Lower leg skin (tissue), 3 donors: Measurements from ENCODE around the gene RMND1.

ENCODE experiments used
- POLR2A ChIP-seq, 2 donors: fragments of 450-650 bp; IDR thresholded peaks; one replicate each; pipeline ENCODE4 v1.6.1; 2016 to 2017; ENCODE audit warnings: antibody characterized with exemption in 2 of 2, mild to moderate bottlenecking in 1 of 2, moderate library complexity in 1 of 2
- TF ChIP-seq, protein P1 (sequence below), 3 donors: fragments of 450-650 bp; IDR thresholded peaks; one replicate each; pipeline ENCODE4 v1.5.1; 2016; ENCODE audit warnings: antibody characterized with exemption in 3 of 3, mild to moderate bottlenecking in 3 of 3, moderate library complexity in 2 of 3

- TF ChIP-seq, protein P1, sequence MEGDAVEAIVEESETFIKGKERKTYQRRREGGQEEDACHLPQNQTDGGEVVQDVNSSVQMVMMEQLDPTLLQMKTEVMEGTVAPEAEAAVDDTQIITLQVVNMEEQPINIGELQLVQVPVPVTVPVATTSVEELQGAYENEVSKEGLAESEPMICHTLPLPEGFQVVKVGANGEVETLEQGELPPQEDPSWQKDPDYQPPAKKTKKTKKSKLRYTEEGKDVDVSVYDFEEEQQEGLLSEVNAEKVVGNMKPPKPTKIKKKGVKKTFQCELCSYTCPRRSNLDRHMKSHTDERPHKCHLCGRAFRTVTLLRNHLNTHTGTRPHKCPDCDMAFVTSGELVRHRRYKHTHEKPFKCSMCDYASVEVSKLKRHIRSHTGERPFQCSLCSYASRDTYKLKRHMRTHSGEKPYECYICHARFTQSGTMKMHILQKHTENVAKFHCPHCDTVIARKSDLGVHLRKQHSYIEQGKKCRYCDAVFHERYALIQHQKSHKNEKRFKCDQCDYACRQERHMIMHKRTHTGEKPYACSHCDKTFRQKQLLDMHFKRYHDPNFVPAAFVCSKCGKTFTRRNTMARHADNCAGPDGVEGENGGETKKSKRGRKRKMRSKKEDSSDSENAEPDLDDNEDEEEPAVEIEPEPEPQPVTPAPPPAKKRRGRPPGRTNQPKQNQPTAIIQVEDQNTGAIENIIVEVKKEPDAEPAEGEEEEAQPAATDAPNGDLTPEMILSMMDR (IDR thresholded peaks at IDR 0.05) = no peak
- no peak for TF ChIP-seq POLR2A (IDR thresholded peaks at IDR 0.05)
Measured at GRCh38 chr6:151445482-151445881, 6.4 kb downstream of the RMND1 start.
